Fibroblast of peridontal ligament (primary cell): ENCODE measurements around the gene RAD18.

Source experiments
- DNase-seq: peaks from one replicate; pipeline ENCODE4 v3.0.0-alpha.2; 2010; ENCODE audit errors: extremely low read depth

RAD18 gene

GRCh38 chr3:8835385-8835784 lies 127.9 kb downstream of the RAD18 start:
- no peak for DNase-seq

GRCh38 chr3:8834974-8835373 lies 128.3 kb downstream of the RAD18 start:
- no peak for DNase-seq

GRCh38 chr3:8827641-8828040 lies 135.6 kb downstream of the RAD18 start:
- DNase-seq, result no peak
